Muscle layer of duodenum (tissue), 2 donors: ENCODE measurements around the gene PSMD14.

Source experiments
- H3K27ac ChIP-seq: one replicate; pipeline ENCODE4 v1.7.0; 2013; ENCODE audit warnings: mild to moderate bottlenecking, low read length
- H3K27me3 ChIP-seq: one replicate; pipeline ENCODE4 v1.7.0; 2013; ENCODE audit warnings: low read depth, mild to moderate bottlenecking, control low read depth, low read length
- H3K36me3 ChIP-seq, 2 donors: one replicate each; pipeline ENCODE4 v1.7.0; 2013; ENCODE audit warnings: low read length in 2 of 2, control low read depth in 1 of 2, mild to moderate bottlenecking in 1 of 2; ENCODE audit not compliant: insufficient read depth in 2 of 2, control insufficient read depth in 1 of 2
- H3K4me1 ChIP-seq, 2 donors: one replicate each; pipeline ENCODE4 v1.7.0; 2013; ENCODE audit warnings: low read length in 2 of 2, mild to moderate bottlenecking in 2 of 2, control low read depth in 1 of 2, moderate library complexity in 1 of 2; ENCODE audit not compliant: insufficient read depth in 2 of 2, control insufficient read depth in 1 of 2
- H3K4me3 ChIP-seq, 2 donors: one replicate each; pipeline ENCODE4 v1.7.0; 2013; ENCODE audit warnings: low read length in 2 of 2, low read depth in 1 of 2, mild to moderate bottlenecking in 1 of 2
- H3K9me3 ChIP-seq, 2 donors: one replicate each; pipeline ENCODE4 v1.7.0; 2013; ENCODE audit warnings: low read length in 2 of 2, control low read depth in 1 of 2, mild to moderate bottlenecking in 1 of 2; ENCODE audit not compliant: control insufficient read depth in 1 of 2
- donor health status: healthy.

Gene PSMD14

GRCh38 chr2:161423421-161424393 is 115.5 kb downstream of the PSMD14 start:
- Histone ChIP-seq H3K36me3 (no peaks in the 10 kb centered on the region), H3K4me3 (peak overlapping the region in 1 of 2 donors; percentile 42), H3K27ac (no peak overlapping the region), H3K27me3 (peaks cover 100% of the 10 kb centered on the region), H3K9me3 (peaks cover 0 to 9% of the 10 kb centered on the region in 2 donors), H3K4me1 (peaks cover 0 to 23% of the 10 kb centered on the region in 2 donors)

DNA sequence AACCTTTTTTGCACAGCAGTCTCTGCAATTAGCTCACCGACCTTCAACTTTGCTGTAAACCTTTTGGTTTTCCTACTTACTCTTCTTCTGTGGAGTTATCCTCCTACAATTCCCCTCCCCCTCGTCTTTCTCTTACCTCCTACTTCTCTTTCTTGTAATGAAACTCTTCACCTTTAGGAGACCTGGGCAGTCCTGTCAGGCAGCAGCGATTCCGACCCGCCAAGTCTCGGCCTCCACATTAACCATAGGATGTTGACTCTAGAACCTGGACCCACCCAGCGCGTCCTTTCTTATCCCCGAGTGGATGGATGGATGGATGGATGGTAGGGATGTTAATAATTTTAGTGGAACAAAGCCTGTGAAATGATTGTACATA is 116.2 kb downstream of the PSMD14 start:
- no peak overlapping the region for H3K27ac ChIP-seq
- no peaks in the 10 kb centered on the region for H3K36me3 ChIP-seq
- H3K27me3 ChIP-seq = peaks cover 100% of the 10 kb centered on the region
- peaks cover 0 to 18% of the 10 kb centered on the region in 2 donors for H3K4me1 ChIP-seq
- H3K9me3 ChIP-seq = peaks cover 0 to 9% of the 10 kb centered on the region in 2 donors
- H3K4me3 ChIP-seq = peak overlapping the region in 1 of 2 donors; percentile 42

GRCh38 chr2:161424891-161425727 is 116.9 kb downstream of the PSMD14 start:
- Histone ChIP-seq H3K27me3 (peaks cover 95% of the 10 kb centered on the region), H3K4me3 (no peak overlapping the region)

GRCh38 chr2:161425728-161426454 is 117.7 kb downstream of the PSMD14 start:
- no peak overlapping the region for H3K4me3 ChIP-seq
- no peak overlapping the region for H3K27ac ChIP-seq
- peaks cover 0 to 18% of the 10 kb centered on the region in 2 donors for H3K4me1 ChIP-seq
- no peaks in the 10 kb centered on the region for H3K36me3 ChIP-seq
- H3K9me3 ChIP-seq = peaks cover 0 to 9% of the 10 kb centered on the region in 2 donors
- peaks cover 87% of the 10 kb centered on the region for H3K27me3 ChIP-seq

More at GRCh38 chr2:161424891-161425727, 116.9 kb downstream of the PSMD14 start:
- Histone ChIP-seq H3K36me3 (no peaks in the 10 kb centered on the region), H3K9me3 (peaks cover 0 to 9% of the 10 kb centered on the region in 2 donors), H3K4me1 (peaks cover 0 to 18% of the 10 kb centered on the region in 2 donors), H3K27ac (no peak overlapping the region)

GRCh38 chr2:161426455-161426921 is 118.3 kb downstream of the PSMD14 start:
- no peak overlapping the region for H3K27ac ChIP-seq
- peaks cover 0 to 18% of the 10 kb centered on the region in 2 donors for H3K4me1 ChIP-seq
- H3K36me3 ChIP-seq = no peaks in the 10 kb centered on the region
- H3K4me3 ChIP-seq = no peak overlapping the region
- peaks cover 0 to 9% of the 10 kb centered on the region in 2 donors for H3K9me3 ChIP-seq
- H3K27me3 ChIP-seq = peaks cover 81% of the 10 kb centered on the region

DNA sequence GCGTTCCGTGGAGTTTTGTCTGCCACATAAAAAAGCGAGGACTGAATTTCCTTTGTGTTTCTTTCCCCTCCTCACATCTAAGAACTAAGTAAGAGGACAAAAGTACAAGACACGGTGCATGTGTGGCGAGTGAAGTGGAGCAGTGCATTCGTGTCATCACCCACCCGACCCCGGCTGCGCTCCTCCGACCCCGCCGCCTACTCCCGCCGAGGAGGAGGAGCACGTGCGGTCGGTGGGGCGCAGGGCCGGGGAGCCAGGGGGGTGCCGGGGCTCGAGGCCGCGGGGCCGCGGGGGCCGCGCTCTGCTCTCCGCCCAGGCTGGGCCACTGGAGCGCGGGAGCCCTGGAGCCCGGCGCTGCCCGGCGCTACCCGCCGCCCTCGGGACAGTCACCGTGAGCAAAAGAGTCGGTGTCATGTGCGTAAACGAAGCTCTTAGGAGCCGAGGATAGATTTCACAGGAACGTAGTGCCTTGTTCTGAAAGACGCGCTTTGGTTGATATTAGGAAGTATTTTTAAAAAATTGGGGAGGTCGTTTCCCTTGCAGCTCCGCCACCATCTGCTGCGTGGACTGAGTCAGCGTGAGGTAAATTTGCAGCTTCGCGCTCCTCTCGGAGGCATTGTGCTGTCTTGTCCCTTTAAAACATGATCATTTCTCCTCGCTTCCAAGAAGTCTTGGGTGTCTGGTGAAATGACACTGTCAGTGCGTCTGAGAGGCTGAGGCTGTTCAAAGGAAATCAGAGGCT is 118.9 kb downstream of the PSMD14 start:
- no peak overlapping the region for H3K27ac ChIP-seq
- H3K36me3 ChIP-seq = no peaks in the 10 kb centered on the region
- peaks cover 75% of the 10 kb centered on the region for H3K27me3 ChIP-seq
- H3K4me1 ChIP-seq = peaks cover 0 to 18% of the 10 kb centered on the region in 2 donors
- H3K9me3 ChIP-seq = peaks cover 0 to 9% of the 10 kb centered on the region in 2 donors
- H3K4me3 ChIP-seq = peak overlapping the region in 1 of 2 donors; percentile 30

DNA sequence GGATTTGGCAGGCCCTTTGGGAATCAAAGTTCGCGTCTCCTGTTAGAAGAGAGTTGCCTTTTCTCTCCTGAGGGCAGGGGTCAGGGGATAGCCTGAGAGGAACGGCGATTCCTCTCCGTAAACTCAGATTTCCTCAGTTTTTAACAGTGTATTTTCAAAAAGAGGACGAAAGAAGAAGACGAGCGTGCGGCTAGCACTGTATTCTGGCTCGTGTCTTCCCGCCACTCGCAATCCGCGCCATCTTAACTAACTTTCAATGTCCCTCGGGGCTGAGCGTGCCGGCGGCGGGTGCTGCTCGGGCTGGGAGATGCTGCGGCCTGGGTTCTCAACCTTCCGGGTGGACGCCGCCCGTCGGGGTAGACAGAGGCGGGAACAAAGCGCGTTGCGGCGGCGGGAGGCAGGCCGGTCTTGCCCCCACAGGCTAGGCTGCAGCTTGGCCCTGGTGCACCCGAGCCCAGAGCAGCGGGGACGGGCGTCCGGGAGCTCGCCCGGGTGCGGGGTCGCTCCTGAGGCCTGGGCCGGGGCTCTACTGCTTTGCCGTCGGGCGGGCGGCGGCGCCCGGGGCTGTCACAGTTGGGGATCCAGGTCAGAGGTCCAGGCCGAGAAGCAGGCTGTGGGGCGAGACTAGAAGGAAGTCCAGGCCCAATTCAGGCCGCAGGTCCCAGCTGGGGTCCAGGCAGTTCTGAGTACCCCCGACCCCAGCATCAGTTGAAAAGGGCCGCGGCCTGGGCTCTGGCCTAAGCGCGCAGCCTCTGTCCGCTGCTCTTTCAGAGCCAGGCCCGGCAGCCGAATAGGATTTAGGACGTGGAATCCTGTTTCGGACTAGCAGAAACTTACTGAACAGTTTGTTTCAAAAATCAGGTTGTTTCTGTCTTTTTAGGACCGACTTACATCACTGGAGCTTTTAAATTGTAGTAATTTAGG is 119.7 kb downstream of the PSMD14 start:
- peaks cover 0 to 9% of the 10 kb centered on the region in 2 donors for H3K9me3 ChIP-seq

DNA sequence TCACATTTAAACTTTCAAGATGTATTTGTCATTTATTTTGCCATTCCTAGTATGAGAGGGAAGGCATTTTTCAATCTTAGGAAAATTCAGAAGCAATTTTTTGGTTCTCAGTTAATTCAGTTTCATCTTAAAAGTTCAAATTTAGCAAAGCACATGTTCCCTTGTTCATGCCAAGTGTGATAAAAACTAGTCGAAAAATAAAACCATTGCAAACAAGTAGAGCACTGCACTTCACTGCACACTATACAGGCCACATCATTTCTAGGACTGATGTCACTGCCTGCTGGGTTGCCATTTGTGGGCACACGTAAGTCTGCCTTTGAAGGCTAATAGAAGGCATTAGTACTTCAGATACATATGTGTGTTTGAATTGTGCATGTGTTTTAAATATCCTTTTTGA is 122.2 kb downstream of the PSMD14 start:
- no peaks in the 10 kb centered on the region for H3K36me3 ChIP-seq

More for the DNA sequence above, 119.7 kb downstream of the PSMD14 start:
- Histone ChIP-seq H3K4me1 (peaks cover 0 to 18% of the 10 kb centered on the region in 2 donors), H3K27ac (no peak overlapping the region), H3K36me3 (no peaks in the 10 kb centered on the region), H3K4me3 (peak overlapping the region in 1 of 2 donors; percentile 30), H3K27me3 (peaks cover 67% of the 10 kb centered on the region)

GRCh38 chr2:161432107-161432506 is 123.9 kb downstream of the PSMD14 start:
- Histone ChIP-seq H3K36me3 (no peaks in the 10 kb centered on the region), H3K27ac (no peak overlapping the region), H3K27me3 (peaks cover 25% of the 10 kb centered on the region), H3K4me1 (peaks cover 0 to 5% of the 10 kb centered on the region in 2 donors), H3K9me3 (no peaks in the 10 kb centered on the region), H3K4me3 (no peak overlapping the region)

More for the DNA sequence above, 122.2 kb downstream of the PSMD14 start:
- H3K9me3 ChIP-seq = peaks cover 0 to 3% of the 10 kb centered on the region in 2 donors
- peaks cover 0 to 10% of the 10 kb centered on the region in 2 donors for H3K4me1 ChIP-seq
- no peak overlapping the region for H3K27ac ChIP-seq
- no peak overlapping the region for H3K4me3 ChIP-seq
- peaks cover 42% of the 10 kb centered on the region for H3K27me3 ChIP-seq
